HepG2 (cell line): Measurements from ENCODE around the gene MCF2L. TPM values are rescaled to one million over a fixed set of nuclear protein-coding genes. Genes with fewer than 3 reads are reported as not detected.
A peak's percentile ranks its signal among the peaks of the same experiment; 100 is the strongest.

Experiments used
- CEBPB ChIP-seq: IDR thresholded peaks from 2 replicates; pipeline ENCODE4 v1.6.1; 2011; ENCODE audit warnings: low read depth, low read length, improper control_type of control experiment, borderline replicate concordance
- ESRRA ChIP-seq: sonication (generic); formaldehyde crosslinking; IDR thresholded peaks from 2 replicates; pipeline ENCODE4 v1.5.1; 2020; ENCODE audit warnings: mild to moderate bottlenecking, low read depth, missing genetic modification reagents
- GATAD1 ChIP-seq: IDR thresholded peaks from 2 replicates; pipeline ENCODE4 v1.6.1; 2016; ENCODE audit warnings: missing genetic modification reagents, missing compliant biosample characterization
- KAT2B ChIP-seq: fragments of 150-350 bp; IDR thresholded peaks from 2 replicates; pipeline ENCODE4 v1.6.1; 2014; ENCODE audit warnings: low read depth, low read length, borderline replicate concordance
- KLF16 ChIP-seq, 2 experiments: sonication (generic) in 1 of 2; formaldehyde crosslinking in 1 of 2; IDR thresholded peaks; 2 replicates each; pipeline versions ENCODE4 v1.6.1 to v1.8.0; 2016 to 2023; ENCODE audit warnings: missing genetic modification reagents in 2 of 2, missing compliant biosample characterization in 1 of 2
- MXI1 ChIP-seq: IDR thresholded peaks from 3 replicates; pipeline ENCODE4 v1.6.1; 2012; ENCODE audit warnings: low read depth, low read length, inconsistent platforms, borderline replicate concordance
- NFKBIZ ChIP-seq: IDR thresholded peaks from 2 replicates; pipeline ENCODE4 v1.6.1; 2018; ENCODE audit warnings: missing genetic modification reagents, missing compliant biosample characterization
- PHF21A ChIP-seq: sonication (generic); formaldehyde crosslinking; IDR thresholded peaks from 2 replicates; pipeline ENCODE4 v1.5.0; 2020; ENCODE audit warnings: mild to moderate bottlenecking, missing genetic modification reagents
- POGZ ChIP-seq: sonication (generic); formaldehyde crosslinking; IDR thresholded peaks from 2 replicates; pipeline ENCODE4 v1.4.0; 2020; ENCODE audit warnings: mild to moderate bottlenecking, missing genetic modification reagents
- POLR2G ChIP-seq: fragments of 200-400 bp; formaldehyde crosslinking; IDR thresholded peaks from 2 replicates; pipeline ENCODE4 v1.6.1; 2018; ENCODE audit warnings: mild to moderate bottlenecking, low read depth, low read length, moderate library complexity
- SAFB2 ChIP-seq: sonication (generic); formaldehyde crosslinking; IDR thresholded peaks from 2 replicates; pipeline ENCODE4 v1.5.1; 2020; ENCODE audit warnings: missing genetic modification reagents, low read depth, mild to moderate bottlenecking, borderline replicate concordance
- SMC3 ChIP-seq: IDR thresholded peaks from 2 replicates; pipeline ENCODE4 v1.6.1; 2011; ENCODE audit warnings: low read length, improper control_type of control experiment
- TAF1 ChIP-seq: sonication (generic); formaldehyde crosslinking; IDR thresholded peaks from 2 replicates; pipeline ENCODE4 v1.4.0; 2020; ENCODE audit warnings: missing genetic modification reagents
- ZBTB38 ChIP-seq: sonication (generic); formaldehyde crosslinking; IDR thresholded peaks from 2 replicates; pipeline ENCODE4 v1.5.1; 2020; ENCODE audit warnings: mild to moderate bottlenecking, missing genetic modification reagents
- ZNF350 ChIP-seq: sonication (generic); formaldehyde crosslinking; IDR thresholded peaks from 2 replicates; pipeline ENCODE4 v1.4.0; 2020; ENCODE audit warnings: mild to moderate bottlenecking, low read depth, missing genetic modification reagents, borderline replicate concordance
- ZNF501 ChIP-seq: sonication (generic); formaldehyde crosslinking; IDR thresholded peaks from 2 replicates; pipeline ENCODE4 v1.5.1; 2020; ENCODE audit warnings: mild to moderate bottlenecking, moderate library complexity, missing genetic modification reagents
- ZNF607 ChIP-seq: sonication (generic); formaldehyde crosslinking; IDR thresholded peaks from 2 replicates; pipeline ENCODE4 v1.5.1; 2020; ENCODE audit warnings: missing genetic modification reagents, mild to moderate bottlenecking, borderline replicate concordance
- ZNF678 ChIP-seq: sonication (generic); formaldehyde crosslinking; IDR thresholded peaks from 2 replicates; pipeline ENCODE4 v1.4.0; 2020; ENCODE audit warnings: mild to moderate bottlenecking, missing genetic modification reagents
- ZNF841 ChIP-seq: sonication (generic); formaldehyde crosslinking; IDR thresholded peaks from 2 replicates; pipeline ENCODE4 v1.8.1; 2023; ENCODE audit warnings: missing genetic modification reagents, borderline replicate concordance
- polyA plus RNA-seq, 8 experiments: library from polyadenylated mRNA; depleted of rRNA in 3 of 8; stranded (reverse) in 7 of 8; unstranded in 1 of 8; fragments of >200 nt; fragmentation: Illumina TruSeq in 4 of 8; extraction: Trizol in 4 of 8; gene quantifications; 2 replicates each; pipeline versions ENCODE4 v1.2.1 to v1.2.3, GENCODE V29; 2011 to 2016; ENCODE audit warnings: low read depth in 4 of 8, missing spikeins in 1 of 8, mixed read lengths in 1 of 8; ENCODE audit not compliant: insufficient read depth in 1 of 8
- total RNA-seq, 5 experiments: library from RNA; depleted of rRNA; stranded (reverse); fragments of >200 nt; fragmentation: Illumina TruSeq; extraction: Trizol; gene quantifications; 2 replicates each; pipeline ENCODE4 v1.2.3, GENCODE V29; 2016; ENCODE audit warnings: low read depth in 1 of 5
- TF ChIP-seq, protein P1 (sequence below): sonication (generic); formaldehyde crosslinking; IDR thresholded peaks from 2 replicates; pipeline ENCODE4 v1.4.0; 2020; ENCODE audit warnings: missing genetic modification reagents
- TF ChIP-seq, protein P2 (sequence below): sonication (generic); formaldehyde crosslinking; IDR thresholded peaks from 2 replicates; pipeline ENCODE4 v1.9.0; 2022; ENCODE audit warnings: low read depth, missing genetic modification reagents
- TF ChIP-seq, protein P3 (sequence below): sonication (generic); formaldehyde crosslinking; IDR thresholded peaks from 2 replicates; pipeline ENCODE4 v1.8.1; 2023; ENCODE audit warnings: missing genetic modification reagents, inconsistent platforms, borderline replicate concordance
- TF ChIP-seq, protein P4 (sequence below): sonication (generic); formaldehyde crosslinking; IDR thresholded peaks from 2 replicates; pipeline ENCODE4 v1.8.1; 2023; ENCODE audit warnings: mild to moderate bottlenecking, missing genetic modification reagents
- TF ChIP-seq, protein P5 (sequence below): sonication (generic); formaldehyde crosslinking; IDR thresholded peaks from 2 replicates; pipeline ENCODE4 v1.4.0; 2020; ENCODE audit warnings: mild to moderate bottlenecking, missing genetic modification reagents

The MCF2L gene
- total and polyA plus RNA-seq, 2 of the 13 experiments (the other 11 are each of a cell fraction or from before 2014, with no cell fraction given): 19.4 to 28.4 TPM

DNA sequence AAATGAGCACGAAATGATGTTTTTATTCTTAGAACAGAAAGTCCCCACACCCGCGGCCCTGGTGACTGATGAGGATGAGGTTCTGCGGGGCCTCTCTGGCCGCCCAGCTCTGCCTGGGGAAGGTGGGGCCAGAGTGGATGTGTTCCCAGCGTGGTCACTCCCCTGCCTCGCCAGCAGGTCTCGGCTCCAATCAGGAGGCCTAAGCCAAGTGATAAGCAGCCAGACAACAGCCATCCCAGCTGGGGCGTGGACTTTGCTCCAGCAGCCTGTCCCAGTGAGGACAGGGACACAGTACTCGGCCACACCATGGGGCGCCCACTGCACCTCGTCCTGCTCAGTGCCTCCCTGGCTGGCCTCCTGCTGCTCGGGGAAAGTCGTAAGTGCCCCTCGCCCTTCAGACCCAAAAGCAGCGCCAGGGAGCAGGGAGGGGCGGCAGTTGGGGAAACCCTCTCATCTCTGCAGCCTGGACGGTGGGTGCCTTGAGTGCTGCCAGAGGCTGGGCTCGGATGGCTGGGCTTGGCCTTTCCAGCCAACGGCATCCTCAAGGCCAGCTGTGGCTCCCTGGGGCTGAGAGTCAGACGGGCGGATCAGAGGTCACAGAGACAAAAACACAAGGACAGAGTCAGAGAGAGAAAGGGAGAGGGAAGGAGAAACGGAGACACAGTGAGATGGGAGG is 153.7 kb downstream of the MCF2L start, which contains the start of gene F10 (continued):
- TF ChIP-seq NFKBIZ (CRISPR knock-in tag) (peak; percentile 80; the same call in 1 of the 2 replicates), GATAD1 (CRISPR knock-in tag) (peak; percentile 72), ZNF350 (CRISPR knock-in tag) (peak; percentile 97), SMC3 (no peak; the same call in none of the 2 replicates), TAF1 (CRISPR knock-in tag) (peak; percentile 98), ZNF501 (peak; percentile 63; the same call in 1 of the 2 replicates), CEBPB (no peak), ZNF678 (CRISPR knock-in tag) (no peak), POGZ (CRISPR knock-in tag) (0 out of 2 replicates have a peak, but pooled peaks have one; percentile 13), PHF21A (CRISPR knock-in tag) (peak; percentile 96), ESRRA (peak; percentile 92), MXI1 (peak; percentile 88; the same call in 2 of the 3 replicates), SAFB2 (peak; percentile 95; the same call in 1 of the 2 replicates), POLR2G (peak; percentile 96), ZBTB38 (peak; percentile 91), ZNF607 (CRISPR knock-in tag) (peak; percentile 90; the same call in 1 of the 2 replicates), KLF16 (CRISPR knock-in tag; IDR thresholded peaks at IDR 0.05) (peak in 1 of 2 experiments; percentile 83; a peak in 2 of 4 replicates), ZNF841 (CRISPR knock-in tag) (no peak), KAT2B (no peak)
- TF ChIP-seq, protein P1, sequence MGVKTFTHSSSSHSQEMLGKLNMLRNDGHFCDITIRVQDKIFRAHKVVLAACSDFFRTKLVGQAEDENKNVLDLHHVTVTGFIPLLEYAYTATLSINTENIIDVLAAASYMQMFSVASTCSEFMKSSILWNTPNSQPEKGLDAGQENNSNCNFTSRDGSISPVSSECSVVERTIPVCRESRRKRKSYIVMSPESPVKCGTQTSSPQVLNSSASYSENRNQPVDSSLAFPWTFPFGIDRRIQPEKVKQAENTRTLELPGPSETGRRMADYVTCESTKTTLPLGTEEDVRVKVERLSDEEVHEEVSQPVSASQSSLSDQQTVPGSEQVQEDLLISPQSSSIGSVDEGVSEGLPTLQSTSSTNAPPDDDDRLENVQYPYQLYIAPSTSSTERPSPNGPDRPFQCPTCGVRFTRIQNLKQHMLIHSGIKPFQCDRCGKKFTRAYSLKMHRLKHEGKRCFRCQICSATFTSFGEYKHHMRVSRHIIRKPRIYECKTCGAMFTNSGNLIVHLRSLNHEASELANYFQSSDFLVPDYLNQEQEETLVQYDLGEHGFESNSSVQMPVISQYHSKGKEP (CRISPR knock-in tag): no peak
- TF ChIP-seq, protein P2, sequence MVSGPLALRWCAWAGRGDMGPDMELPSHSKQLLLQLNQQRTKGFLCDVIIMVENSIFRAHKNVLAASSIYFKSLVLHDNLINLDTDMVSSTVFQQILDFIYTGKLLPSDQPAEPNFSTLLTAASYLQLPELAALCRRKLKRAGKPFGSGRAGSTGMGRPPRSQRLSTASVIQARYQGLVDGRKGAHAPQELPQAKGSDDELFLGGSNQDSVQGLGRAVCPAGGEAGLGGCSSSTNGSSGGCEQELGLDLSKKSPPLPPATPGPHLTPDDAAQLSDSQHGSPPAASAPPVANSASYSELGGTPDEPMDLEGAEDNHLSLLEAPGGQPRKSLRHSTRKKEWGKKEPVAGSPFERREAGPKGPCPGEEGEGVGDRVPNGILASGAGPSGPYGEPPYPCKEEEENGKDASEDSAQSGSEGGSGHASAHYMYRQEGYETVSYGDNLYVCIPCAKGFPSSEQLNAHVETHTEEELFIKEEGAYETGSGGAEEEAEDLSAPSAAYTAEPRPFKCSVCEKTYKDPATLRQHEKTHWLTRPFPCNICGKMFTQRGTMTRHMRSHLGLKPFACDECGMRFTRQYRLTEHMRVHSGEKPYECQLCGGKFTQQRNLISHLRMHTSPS (CRISPR knock-in tag): peak; percentile 47
- TF ChIP-seq, protein P3, sequence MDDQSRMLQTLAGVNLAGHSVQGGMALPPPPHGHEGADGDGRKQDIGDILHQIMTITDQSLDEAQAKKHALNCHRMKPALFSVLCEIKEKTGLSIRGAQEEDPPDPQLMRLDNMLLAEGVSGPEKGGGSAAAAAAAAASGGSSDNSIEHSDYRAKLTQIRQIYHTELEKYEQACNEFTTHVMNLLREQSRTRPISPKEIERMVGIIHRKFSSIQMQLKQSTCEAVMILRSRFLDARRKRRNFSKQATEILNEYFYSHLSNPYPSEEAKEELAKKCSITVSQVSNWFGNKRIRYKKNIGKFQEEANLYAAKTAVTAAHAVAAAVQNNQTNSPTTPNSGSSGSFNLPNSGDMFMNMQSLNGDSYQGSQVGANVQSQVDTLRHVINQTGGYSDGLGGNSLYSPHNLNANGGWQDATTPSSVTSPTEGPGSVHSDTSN (CRISPR knock-in tag): no peak
- TF ChIP-seq, protein P4, sequence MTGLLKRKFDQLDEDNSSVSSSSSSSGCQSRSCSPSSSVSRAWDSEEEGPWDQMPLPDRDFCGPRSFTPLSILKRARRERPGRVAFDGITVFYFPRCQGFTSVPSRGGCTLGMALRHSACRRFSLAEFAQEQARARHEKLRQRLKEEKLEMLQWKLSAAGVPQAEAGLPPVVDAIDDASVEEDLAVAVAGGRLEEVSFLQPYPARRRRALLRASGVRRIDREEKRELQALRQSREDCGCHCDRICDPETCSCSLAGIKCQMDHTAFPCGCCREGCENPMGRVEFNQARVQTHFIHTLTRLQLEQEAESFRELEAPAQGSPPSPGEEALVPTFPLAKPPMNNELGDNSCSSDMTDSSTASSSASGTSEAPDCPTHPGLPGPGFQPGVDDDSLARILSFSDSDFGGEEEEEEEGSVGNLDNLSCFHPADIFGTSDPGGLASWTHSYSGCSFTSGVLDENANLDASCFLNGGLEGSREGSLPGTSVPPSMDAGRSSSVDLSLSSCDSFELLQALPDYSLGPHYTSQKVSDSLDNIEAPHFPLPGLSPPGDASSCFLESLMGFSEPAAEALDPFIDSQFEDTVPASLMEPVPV (CRISPR knock-in tag): peak; percentile 93
- TF ChIP-seq, protein P5, sequence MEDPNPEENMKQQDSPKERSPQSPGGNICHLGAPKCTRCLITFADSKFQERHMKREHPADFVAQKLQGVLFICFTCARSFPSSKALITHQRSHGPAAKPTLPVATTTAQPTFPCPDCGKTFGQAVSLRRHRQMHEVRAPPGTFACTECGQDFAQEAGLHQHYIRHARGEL: no peak
